AG09319 (cell line): ENCODE results near the gene HAUS3.

Experiments
- DNase-seq: peaks from one replicate; pipeline ENCODE4 v3.0.0-alpha.2; 2010; ENCODE audit warnings: low read depth; ENCODE audit errors: extremely low read depth
- TF ChIP-seq, protein P1 (sequence below): IDR thresholded peaks from 2 replicates; pipeline ENCODE4 v1.5.1; 2011; ENCODE audit warnings: low read depth, mild to moderate bottlenecking, inconsistent platforms, low read length, moderate library complexity

The HAUS3 gene

DNA sequence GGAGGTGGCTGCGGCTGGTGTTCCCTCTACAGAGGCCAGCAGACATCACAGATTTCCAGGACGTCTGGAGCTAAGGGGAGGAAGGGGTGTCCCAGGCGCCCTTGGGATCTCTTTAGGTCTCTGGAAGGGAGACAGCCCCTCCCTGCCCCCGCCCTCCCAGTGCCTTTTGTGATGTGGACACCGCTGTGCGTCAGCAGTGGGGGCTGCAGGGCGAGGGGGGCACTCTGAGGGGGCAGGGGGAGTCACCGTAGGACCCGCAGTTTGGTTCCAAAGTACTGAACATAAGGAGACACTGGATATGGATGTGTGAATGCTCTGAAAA lies 45.6 kb upstream of the HAUS3 start:
- TF ChIP-seq, protein P1, sequence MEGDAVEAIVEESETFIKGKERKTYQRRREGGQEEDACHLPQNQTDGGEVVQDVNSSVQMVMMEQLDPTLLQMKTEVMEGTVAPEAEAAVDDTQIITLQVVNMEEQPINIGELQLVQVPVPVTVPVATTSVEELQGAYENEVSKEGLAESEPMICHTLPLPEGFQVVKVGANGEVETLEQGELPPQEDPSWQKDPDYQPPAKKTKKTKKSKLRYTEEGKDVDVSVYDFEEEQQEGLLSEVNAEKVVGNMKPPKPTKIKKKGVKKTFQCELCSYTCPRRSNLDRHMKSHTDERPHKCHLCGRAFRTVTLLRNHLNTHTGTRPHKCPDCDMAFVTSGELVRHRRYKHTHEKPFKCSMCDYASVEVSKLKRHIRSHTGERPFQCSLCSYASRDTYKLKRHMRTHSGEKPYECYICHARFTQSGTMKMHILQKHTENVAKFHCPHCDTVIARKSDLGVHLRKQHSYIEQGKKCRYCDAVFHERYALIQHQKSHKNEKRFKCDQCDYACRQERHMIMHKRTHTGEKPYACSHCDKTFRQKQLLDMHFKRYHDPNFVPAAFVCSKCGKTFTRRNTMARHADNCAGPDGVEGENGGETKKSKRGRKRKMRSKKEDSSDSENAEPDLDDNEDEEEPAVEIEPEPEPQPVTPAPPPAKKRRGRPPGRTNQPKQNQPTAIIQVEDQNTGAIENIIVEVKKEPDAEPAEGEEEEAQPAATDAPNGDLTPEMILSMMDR, result no peak
- DNase-seq, result no peak

DNA sequence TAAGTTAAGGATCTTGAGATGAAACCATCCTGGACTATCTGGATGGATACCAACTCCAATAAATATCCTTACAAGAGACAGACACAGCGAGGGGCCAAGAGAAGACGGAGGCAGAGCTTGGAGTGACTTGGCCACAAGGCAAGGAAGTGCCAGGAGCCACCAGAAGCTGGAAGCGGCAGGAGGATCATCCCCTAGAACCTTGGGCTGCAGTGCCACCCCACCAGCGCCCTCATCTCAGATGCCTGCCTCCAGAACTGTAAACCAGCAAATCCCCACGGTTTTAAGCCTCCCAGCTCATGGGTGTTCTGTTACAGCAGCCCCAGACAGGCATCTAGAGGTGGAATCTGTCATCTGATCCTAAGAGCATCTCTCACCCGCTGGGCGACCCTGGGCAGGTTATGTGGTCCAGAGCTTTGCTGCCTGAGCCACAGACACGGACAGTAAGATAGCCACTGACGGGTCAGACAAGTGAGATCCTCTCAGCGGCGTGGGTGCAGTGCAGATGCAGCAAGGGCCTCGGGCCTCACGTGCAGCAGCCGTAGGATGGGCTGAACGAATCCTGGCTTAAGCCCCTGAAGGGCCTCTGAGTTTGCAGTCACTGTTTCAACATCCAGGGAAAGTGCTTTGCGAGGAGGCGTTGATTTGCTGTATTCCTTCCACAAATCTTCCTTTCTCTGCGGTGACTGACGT lies 45.1 kb upstream of the HAUS3 start:
- TF ChIP-seq, protein P1, result no peak
- no peak for DNase-seq

DNA sequence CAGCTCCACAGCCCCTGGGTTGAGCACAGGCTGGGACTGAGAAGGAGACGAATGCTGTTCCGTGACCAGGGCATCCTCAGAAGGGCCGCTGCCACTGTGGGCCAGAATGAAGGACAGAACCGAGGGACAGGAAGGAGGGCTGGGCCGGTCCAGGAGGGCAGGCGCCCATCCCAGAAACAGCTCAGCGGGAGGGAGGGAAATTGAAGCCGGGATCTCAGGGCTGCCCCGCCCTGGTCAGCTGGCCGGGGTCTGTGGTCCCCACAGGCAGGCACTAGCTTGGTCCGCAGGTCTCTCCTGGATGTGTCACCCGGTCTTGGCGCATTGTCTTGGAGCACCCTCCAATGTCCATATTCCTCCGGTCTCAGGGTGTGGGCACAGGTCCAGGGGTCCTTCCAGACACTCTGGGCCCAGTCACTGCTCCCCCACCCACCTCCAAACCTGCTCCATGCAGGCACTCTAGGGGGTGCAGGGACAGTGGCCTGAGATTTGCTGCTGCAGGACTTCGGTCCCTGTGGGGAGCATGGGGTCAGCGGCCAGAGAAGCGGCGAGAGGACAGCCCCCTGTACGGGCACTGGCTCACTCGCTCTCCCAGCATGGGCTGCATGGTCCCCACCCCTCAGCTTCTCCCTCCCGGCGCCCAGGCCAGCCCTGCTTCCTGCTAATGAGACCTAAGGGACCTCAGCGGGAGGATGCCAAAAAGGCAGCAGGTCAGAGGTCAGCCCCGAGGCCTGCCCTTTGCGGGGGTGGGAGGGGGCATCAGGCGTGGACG lies 43.9 kb upstream of the HAUS3 start:
- DNase-seq, result no peak
- TF ChIP-seq, protein P1, result no peak

DNA sequence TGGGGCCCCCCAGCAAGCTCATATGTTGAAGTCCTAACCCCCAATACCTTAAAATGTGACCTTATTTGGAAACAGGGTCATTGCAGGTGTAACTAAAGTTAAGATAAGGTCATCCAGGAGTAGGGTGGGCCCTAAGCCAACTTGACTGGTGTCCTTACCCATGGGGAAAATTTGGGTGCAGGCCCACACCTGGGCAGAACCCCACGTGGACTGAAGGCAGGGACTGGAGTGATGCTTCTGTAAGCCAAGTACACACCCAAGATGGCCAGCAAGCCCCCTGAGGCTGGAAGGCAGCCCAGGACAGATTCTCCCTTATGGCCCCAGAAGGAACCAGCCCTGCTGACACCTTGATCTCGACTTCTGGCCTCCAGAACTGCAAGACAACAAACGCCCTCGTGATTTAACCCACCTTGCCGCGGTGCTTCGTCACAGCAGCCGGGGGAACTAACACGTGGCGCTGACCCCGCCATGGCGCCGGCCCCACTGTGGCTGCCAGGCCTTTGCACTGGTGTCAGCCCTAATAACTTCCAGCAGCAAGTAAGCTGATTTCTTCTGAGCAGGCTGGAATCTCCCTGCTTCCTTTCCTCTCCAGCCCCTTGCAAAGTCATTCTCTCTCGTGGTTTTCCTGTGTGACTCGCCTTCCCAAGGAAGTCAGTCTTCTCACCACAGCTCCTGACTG lies 43.2 kb upstream of the HAUS3 start:
- TF ChIP-seq, protein P1, result no peak
- no peak for DNase-seq

DNA sequence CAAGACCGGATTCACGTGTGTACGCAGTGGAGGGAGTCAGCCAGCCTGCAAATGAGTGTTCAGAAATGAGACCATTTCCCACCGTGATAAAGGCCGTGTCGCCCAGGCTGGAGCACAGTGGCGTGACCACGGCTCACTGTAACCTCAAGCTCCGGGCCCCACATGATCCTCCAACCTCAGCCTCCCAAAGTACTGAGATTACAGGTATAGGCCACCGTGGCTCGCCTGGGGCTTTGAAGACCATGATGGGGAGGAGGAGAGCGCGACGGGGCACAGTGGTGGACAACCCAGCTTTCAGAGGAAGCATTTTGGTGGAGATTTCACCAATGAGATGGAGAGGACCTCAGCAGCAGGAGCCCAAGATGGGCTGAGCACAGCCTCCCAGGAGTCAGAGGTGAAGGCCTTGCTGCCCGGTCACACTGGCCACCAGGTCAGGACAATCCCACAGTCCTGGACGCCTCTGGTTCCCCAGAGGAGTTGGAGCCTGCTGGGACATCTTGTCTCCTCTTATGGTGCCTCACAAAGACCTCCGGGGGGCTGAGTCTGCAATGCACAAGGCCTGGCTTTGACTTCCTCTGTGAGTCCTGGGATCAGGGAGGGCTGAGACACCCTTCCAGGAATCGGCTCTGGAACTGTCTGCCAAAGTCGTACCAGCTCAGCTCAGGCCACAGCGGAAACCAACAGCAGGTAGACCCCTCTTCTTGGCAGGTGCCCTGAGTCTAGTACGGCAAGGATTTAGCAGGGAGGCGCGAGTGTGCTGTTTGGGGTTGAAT lies 42.4 kb upstream of the HAUS3 start:
- TF ChIP-seq, protein P1, result no peak
- DNase-seq, result no peak

DNA sequence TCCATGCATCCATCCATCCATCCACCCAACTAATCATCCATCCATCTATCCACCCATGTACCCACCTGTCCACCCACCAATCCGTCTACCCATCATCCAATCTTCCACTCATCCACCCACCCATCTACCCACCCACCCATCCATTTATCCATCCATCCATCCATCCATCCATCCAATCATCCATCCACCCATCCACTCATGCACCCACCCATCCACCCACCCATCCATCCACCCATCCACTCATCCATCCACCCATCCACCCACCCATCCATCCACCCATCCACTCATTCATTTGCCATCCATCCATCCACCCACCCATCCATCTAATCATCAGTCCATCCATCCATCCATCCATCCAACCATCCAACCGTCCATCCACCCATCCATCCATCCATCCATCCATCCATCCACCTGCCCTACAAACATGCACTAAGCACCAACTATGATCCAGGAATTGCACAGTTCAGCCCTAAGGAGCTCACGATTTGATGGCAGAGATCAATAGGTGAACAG lies 41.3 kb upstream of the HAUS3 start:
- TF ChIP-seq, protein P1, result no peak
- DNase-seq, result no peak
